Nephron progenitor cell (in vitro differentiated cells): ENCODE measurements around the gene EHD1.

Experiments
- DNase-seq: peaks from one replicate; pipeline ENCODE4 v3.0.0; 2021
- H3K27ac Mint-ChIP-seq: 2 replicates; pipeline ENCODE4 v1.8.0; 2021; ENCODE audit warnings: mild to moderate bottlenecking, moderate library complexity, mixed read lengths
- H3K27me3 Mint-ChIP-seq: 2 replicates; pipeline ENCODE4 v1.8.0; 2021; ENCODE audit warnings: mild to moderate bottlenecking, low read depth, mixed read lengths; ENCODE audit not compliant: poor library complexity
- H3K36me3 Mint-ChIP-seq: 2 replicates; pipeline ENCODE4 v1.8.0; 2021; ENCODE audit warnings: low read depth, mixed read lengths
- H3K4me1 Mint-ChIP-seq: 2 replicates; pipeline ENCODE4 v1.8.0; 2021; ENCODE audit warnings: mixed read lengths
- H3K4me3 Mint-ChIP-seq: 2 replicates; pipeline ENCODE4 v1.8.0; 2021; ENCODE audit warnings: mild to moderate bottlenecking, moderate library complexity, mixed read lengths
- H3K9me3 Mint-ChIP-seq: 2 replicates; pipeline ENCODE4 v1.8.0; 2021; ENCODE audit warnings: mild to moderate bottlenecking, moderate library complexity, mixed read lengths
- CTCF ChIP-seq: fragments of 200-600 bp; sonication (generic); IDR thresholded peaks from 2 replicates; pipeline ENCODE4 v1.5.0; 2021; ENCODE audit warnings: antibody characterized with exemption

Gene EHD1

GRCh38 chr11:64872790-64873488 lies 5.5 kb downstream of the EHD1 start:
- Mint-ChIP-seq H3K27me3 (peaks cover 9% of the 10 kb centered on the region), H3K9me3 (no peaks in the 10 kb centered on the region), H3K4me1 (peaks cover 81% of the 10 kb centered on the region), H3K27ac (no peak overlapping the region), H3K4me3 (no peak overlapping the region), H3K36me3 (peaks cover 26% of the 10 kb centered on the region)
- no peak for DNase-seq
- no peak for TF ChIP-seq CTCF

GRCh38 chr11:64871492-64871891 lies 6.9 kb downstream of the EHD1 start:
- Mint-ChIP-seq H3K4me1 (peaks cover 69% of the 10 kb centered on the region), H3K27me3 (peaks cover 5% of the 10 kb centered on the region), H3K4me3 (peak overlapping the region; percentile 15), H3K27ac (no peak overlapping the region), H3K36me3 (peaks cover 31% of the 10 kb centered on the region), H3K9me3 (no peaks in the 10 kb centered on the region)
- TF ChIP-seq CTCF: no peak
- DNase-seq: no peak

- Mint-ChIP-seq H3K9me3 (no peaks in the 10 kb centered on the region), H3K27me3 (peaks cover 5% of the 10 kb centered on the region), H3K36me3 (peaks cover 35% of the 10 kb centered on the region), H3K27ac (no peak overlapping the region), H3K4me1 (peaks cover 66% of the 10 kb centered on the region), H3K4me3 (peak overlapping the region; percentile 15)
- no peak for TF ChIP-seq CTCF
- no peak for DNase-seq
Measured at GRCh38 chr11:64870893-64871466, 7.4 kb downstream of the EHD1 start.

- H3K27ac Mint-ChIP-seq: peak overlapping the region; percentile 49
- TF ChIP-seq CTCF: no peak
- no peak for DNase-seq
Measured at GRCh38 chr11:64870176-64870892, 8.1 kb downstream of the EHD1 start.

GRCh38 chr11:64869571-64870175 lies 8.7 kb downstream of the EHD1 start:
- peaks cover 2% of the 10 kb centered on the region for H3K27me3 Mint-ChIP-seq
- no peaks in the 10 kb centered on the region for H3K9me3 Mint-ChIP-seq
- peak; percentile 73 for TF ChIP-seq CTCF
- H3K4me3 Mint-ChIP-seq: no peak overlapping the region
- peak; percentile 72 for DNase-seq
- H3K4me1 Mint-ChIP-seq: peaks cover 66% of the 10 kb centered on the region
- H3K36me3 Mint-ChIP-seq: peaks cover 33% of the 10 kb centered on the region
- H3K27ac Mint-ChIP-seq: no peak overlapping the region

More at GRCh38 chr11:64870176-64870892, 8.1 kb downstream of the EHD1 start:
- H3K9me3 Mint-ChIP-seq: no peaks in the 10 kb centered on the region
- H3K4me3 Mint-ChIP-seq: no peak overlapping the region
- peaks cover 66% of the 10 kb centered on the region for H3K4me1 Mint-ChIP-seq
- peaks cover 2% of the 10 kb centered on the region for H3K27me3 Mint-ChIP-seq
- peaks cover 35% of the 10 kb centered on the region for H3K36me3 Mint-ChIP-seq
